Fibroblast of lung (primary cell): ENCODE data around the gene CCDC82. TPM values are rescaled to one million over a fixed set of nuclear protein-coding genes. Genes with fewer than 3 reads are reported as not detected.

Experiments used
- DNase-seq, 2 donors: peaks; one replicate each; pipeline versions ENCODE4 v3.0.0 to v3.0.0-alpha.2; 2010; ENCODE audit warnings: low read depth in 2 of 2
- H2AFZ ChIP-seq: 2 replicates; pipeline ENCODE4 v1.5.1; 2012; ENCODE audit warnings: low read length, control low read depth, inconsistent platforms
- H3K27ac ChIP-seq: 2 replicates; pipeline ENCODE4 v1.5.1; 2011; ENCODE audit warnings: low read length, control low read depth; ENCODE audit not compliant: insufficient read depth
- H3K27me3 ChIP-seq: 2 replicates; pipeline ENCODE4 v1.5.1; 2011; ENCODE audit warnings: mild to moderate bottlenecking, low read length; ENCODE audit not compliant: control insufficient read depth, insufficient read depth
- H3K36me3 ChIP-seq: 2 replicates; pipeline ENCODE4 v1.5.1; 2011; ENCODE audit warnings: low read length; ENCODE audit not compliant: control insufficient read depth, insufficient read depth
- H3K4me1 ChIP-seq: 2 replicates; pipeline ENCODE4 v1.5.1; 2011; ENCODE audit warnings: low read length; ENCODE audit not compliant: control insufficient read depth, insufficient read depth; ENCODE audit errors: extremely low read depth
- H3K4me2 ChIP-seq: 2 replicates; pipeline ENCODE4 v1.5.1; 2011; ENCODE audit warnings: low read length, control low read depth; ENCODE audit not compliant: insufficient read depth; ENCODE audit errors: extremely low read depth
- H3K4me3 ChIP-seq, 4 experiments: fragments of 200-600 bp in 1 of 4; sonication (generic) in 1 of 4; replicated peaks in 1 of 4; 2 replicates each; pipeline ENCODE4 v1.5.1; 2011 to 2016; ENCODE audit warnings: low read length in 4 of 4, low read depth in 3 of 4, mild to moderate bottlenecking in 3 of 4, control low read depth in 2 of 4, inconsistent platforms in 1 of 4, mixed read lengths in 1 of 4; ENCODE audit not compliant: insufficient read depth in 1 of 4; ENCODE audit errors: control extremely low read depth in 1 of 4
- H3K79me2 ChIP-seq: 2 replicates; pipeline ENCODE4 v1.5.1; 2012; ENCODE audit warnings: mild to moderate bottlenecking, low read length, inconsistent platforms; ENCODE audit not compliant: control insufficient read depth, insufficient read depth
- H3K9ac ChIP-seq: 2 replicates; pipeline ENCODE4 v1.5.1; 2011; ENCODE audit warnings: mild to moderate bottlenecking, low read length, control low read depth; ENCODE audit not compliant: insufficient read depth
- H3K9me3 ChIP-seq: 2 replicates; pipeline ENCODE4 v1.5.1; 2012; ENCODE audit warnings: low read depth, low read length; ENCODE audit not compliant: control insufficient read depth, insufficient read depth
- H4K20me1 ChIP-seq: 2 replicates; pipeline ENCODE4 v1.5.1; 2011; ENCODE audit warnings: low read length; ENCODE audit not compliant: control insufficient read depth, insufficient read depth; ENCODE audit errors: extremely low read depth
- CTCF ChIP-seq, 2 donors: IDR thresholded peaks in 1 of 2; conservative IDR thresholded peaks in 1 of 2; 1 replicate in 1 of 2; 2 replicates in 1 of 2; pipeline ENCODE4 v1.5.1; 2011 to 2012; ENCODE audit warnings: low read length in 2 of 2, control low read depth in 1 of 2, inconsistent platforms in 1 of 2, low read depth in 1 of 2, mild to moderate bottlenecking in 1 of 2
- EZH2 ChIP-seq: IDR thresholded peaks from 2 replicates; pipeline ENCODE4 v1.5.1; 2012; ENCODE audit warnings: low read length, control low read depth, mild to moderate bottlenecking; ENCODE audit errors: missing control alignments
- polyA plus RNA-seq, 2 donors: library from polyadenylated mRNA; depleted of rRNA in 1 of 2; stranded (reverse) in 1 of 2; unstranded in 1 of 2; fragments of >200 nt; gene quantifications; 2 replicates each; pipeline ENCODE4 v1.2.1, GENCODE V29; 2011 to 2012; ENCODE audit warnings: missing spikeins in 1 of 2
- total RNA-seq: library from RNA; depleted of rRNA; stranded (reverse); fragments of >200 nt; gene quantifications from 2 replicates; pipeline ENCODE4 v1.2.1, GENCODE V29; 2014

Gene CCDC82
- total and polyA plus RNA-seq, 2 donors (not counting 1 experiment from before 2014, with no cell fraction given) = 14.2 to 19.5 TPM

- Histone ChIP-seq H3K4me2 (no peak overlapping the region), H3K4me3 (no peak overlapping the region), H3K9me3 (no peaks in the 10 kb centered on the region), H2AFZ (no peak overlapping the region), H4K20me1 (no peaks in the 10 kb centered on the region), H3K79me2 (no peaks in the 10 kb centered on the region), H3K27ac (no peak overlapping the region), H3K36me3 (peaks cover 4% of the 10 kb centered on the region), H3K27me3 (no peaks in the 10 kb centered on the region), H3K9ac (no peak overlapping the region), H3K4me1 (no peaks in the 10 kb centered on the region)
- peak in 1 of 2 donors; percentile 52 for DNase-seq
- TF ChIP-seq EZH2 (no peak), CTCF (conservative IDR thresholded peaks at IDR 0.05 in 1 of 2, IDR thresholded peaks at IDR 0.05 in 1 of 2; ENCODE audit: low read depth in 1 of 2, low read length in 2 of 2) (no peak)
Observed at GRCh38 chr11:96361778-96362177, 27.9 kb downstream of the CCDC82 start.

- Histone ChIP-seq H3K4me1 (no peaks in the 10 kb centered on the region), H3K4me2 (no peak overlapping the region), H3K36me3 (peaks cover 4% of the 10 kb centered on the region), H2AFZ (no peak overlapping the region), H3K79me2 (no peaks in the 10 kb centered on the region), H3K9me3 (no peaks in the 10 kb centered on the region), H3K27ac (no peak overlapping the region), H3K27me3 (no peaks in the 10 kb centered on the region), H4K20me1 (no peaks in the 10 kb centered on the region), H3K9ac (no peak overlapping the region), H3K4me3 (no peak overlapping the region)
- DNase-seq = no peak
- TF ChIP-seq EZH2 = no peak
- no peak for TF ChIP-seq CTCF (conservative IDR thresholded peaks at IDR 0.05 in 1 of 2, IDR thresholded peaks at IDR 0.05 in 1 of 2; ENCODE audit: low read depth in 1 of 2, low read length in 2 of 2)
Observed at GRCh38 chr11:96358321-96358720, 31.4 kb downstream of the CCDC82 start.

- Histone ChIP-seq H3K27ac (no peak overlapping the region), H3K4me3 (no peak overlapping the region), H2AFZ (no peak overlapping the region), H4K20me1 (no peaks in the 10 kb centered on the region), H3K4me1 (no peaks in the 10 kb centered on the region), H3K79me2 (no peaks in the 10 kb centered on the region), H3K9ac (no peak overlapping the region), H3K27me3 (no peaks in the 10 kb centered on the region), H3K4me2 (no peak overlapping the region), H3K36me3 (peaks cover 4% of the 10 kb centered on the region), H3K9me3 (no peaks in the 10 kb centered on the region)
- TF ChIP-seq CTCF (conservative IDR thresholded peaks at IDR 0.05 in 1 of 2, IDR thresholded peaks at IDR 0.05 in 1 of 2; ENCODE audit: low read depth in 1 of 2, low read length in 2 of 2) (no peak), EZH2 (no peak)
- DNase-seq = no peak
Observed at GRCh38 chr11:96357794-96358193, 31.9 kb downstream of the CCDC82 start.
